Liver (tissue), 2 donors: ENCODE data around the gene PLA2G4F.

ENCODE experiments used
- CTCF ChIP-seq: fragments of 150-350 bp; IDR thresholded peaks from 2 replicates; pipeline ENCODE4 v1.5.1; 2017; ENCODE audit warnings: improper control_type of control experiment, low read depth, low read length; ENCODE audit not compliant: missing input control
- TF ChIP-seq, protein P1 (sequence below): IDR thresholded peaks from 2 replicates; pipeline ENCODE4 v1.6.1; 2016; ENCODE audit warnings: antibody characterized with exemption, mild to moderate bottlenecking
- donor health status: healthy.

- TF ChIP-seq CTCF, result no peak
- TF ChIP-seq, protein P1, sequence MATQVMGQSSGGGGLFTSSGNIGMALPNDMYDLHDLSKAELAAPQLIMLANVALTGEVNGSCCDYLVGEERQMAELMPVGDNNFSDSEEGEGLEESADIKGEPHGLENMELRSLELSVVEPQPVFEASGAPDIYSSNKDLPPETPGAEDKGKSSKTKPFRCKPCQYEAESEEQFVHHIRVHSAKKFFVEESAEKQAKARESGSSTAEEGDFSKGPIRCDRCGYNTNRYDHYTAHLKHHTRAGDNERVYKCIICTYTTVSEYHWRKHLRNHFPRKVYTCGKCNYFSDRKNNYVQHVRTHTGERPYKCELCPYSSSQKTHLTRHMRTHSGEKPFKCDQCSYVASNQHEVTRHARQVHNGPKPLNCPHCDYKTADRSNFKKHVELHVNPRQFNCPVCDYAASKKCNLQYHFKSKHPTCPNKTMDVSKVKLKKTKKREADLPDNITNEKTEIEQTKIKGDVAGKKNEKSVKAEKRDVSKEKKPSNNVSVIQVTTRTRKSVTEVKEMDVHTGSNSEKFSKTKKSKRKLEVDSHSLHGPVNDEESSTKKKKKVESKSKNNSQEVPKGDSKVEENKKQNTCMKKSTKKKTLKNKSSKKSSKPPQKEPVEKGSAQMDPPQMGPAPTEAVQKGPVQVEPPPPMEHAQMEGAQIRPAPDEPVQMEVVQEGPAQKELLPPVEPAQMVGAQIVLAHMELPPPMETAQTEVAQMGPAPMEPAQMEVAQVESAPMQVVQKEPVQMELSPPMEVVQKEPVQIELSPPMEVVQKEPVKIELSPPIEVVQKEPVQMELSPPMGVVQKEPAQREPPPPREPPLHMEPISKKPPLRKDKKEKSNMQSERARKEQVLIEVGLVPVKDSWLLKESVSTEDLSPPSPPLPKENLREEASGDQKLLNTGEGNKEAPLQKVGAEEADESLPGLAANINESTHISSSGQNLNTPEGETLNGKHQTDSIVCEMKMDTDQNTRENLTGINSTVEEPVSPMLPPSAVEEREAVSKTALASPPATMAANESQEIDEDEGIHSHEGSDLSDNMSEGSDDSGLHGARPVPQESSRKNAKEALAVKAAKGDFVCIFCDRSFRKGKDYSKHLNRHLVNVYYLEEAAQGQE, result no peak
Measured at GRCh38 chr15:42194513-42194912, 38.1 kb upstream of the PLA2G4F start.
